ENCODE data around the gene CHRNA10. TPM values are rescaled to one million over a fixed set of nuclear protein-coding genes. Genes with fewer than 3 reads are reported as not detected.

Gene CHRNA10
- total and polyA plus RNA-seq, 2 of the 13 experiments (the other 11 are each of a cell fraction or from before 2014, with no cell fraction given) = 0.53 to 0.71 TPM

DNA sequence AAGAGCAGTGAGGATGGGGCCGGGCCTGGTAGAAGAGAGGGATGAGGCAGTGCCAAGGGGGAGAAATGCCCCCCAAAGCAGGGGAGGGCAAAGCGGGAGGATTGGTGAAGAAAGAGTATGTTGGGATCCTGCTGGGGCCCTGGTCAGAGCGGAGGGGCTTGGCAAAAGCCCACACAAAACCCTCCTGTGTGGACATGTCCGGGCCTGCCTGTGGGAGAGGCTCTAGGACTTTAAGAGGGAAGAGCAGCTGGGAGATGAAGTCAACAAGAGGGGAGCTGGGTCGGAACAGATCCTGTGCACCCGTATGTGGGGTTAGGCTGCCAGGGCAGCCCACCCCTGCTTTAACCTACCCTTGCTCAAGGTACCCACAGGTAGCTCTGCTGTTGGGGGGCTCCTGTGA, 55.2 kb downstream of the CHRNA10 start:
- BruUV-seq (replicated peaks) = no TSS peak
- Histone ChIP-seq H3K4me2 (ENCODE audit: low read depth, low read length) (no peak overlapping the region), H3K36me3 (replicated peaks in 1 of 2; ENCODE audit: control insufficient read depth in 1 of 2, insufficient read depth in 2 of 2, low read length in 2 of 2) (no peaks in the 10 kb centered on the region), H2AFZ (ENCODE audit: low read length) (no peak overlapping the region), H3K79me2 (ENCODE audit: insufficient read depth, low read length) (no peaks in the 10 kb centered on the region), H3K4me3 (replicated peaks in 1 of 3; ENCODE audit: insufficient read depth in 1 of 3, low read depth in 2 of 3, low read length in 3 of 3) (no peak overlapping the region), H3K9me3 (ENCODE audit: low read length) (no peaks in the 10 kb centered on the region), H3K27me3 (ENCODE audit: control insufficient read depth in 1 of 2, insufficient read depth in 2 of 2, low read length in 2 of 2) (peaks cover 0 to 10% of the 10 kb centered on the region in 2 experiments; a peak in 3 of 5 replicates), H3K27ac (ENCODE audit: extremely low read length, insufficient read depth, low read length) (no peak overlapping the region), H3K9ac (ENCODE audit: insufficient read depth, low read depth, low read length) (no peak overlapping the region), H3K4me1 (ENCODE audit: insufficient read depth, low read length) (no peaks in the 10 kb centered on the region), H4K20me1 (ENCODE audit: insufficient read depth, low read length) (no peaks in the 10 kb centered on the region)
- WGBS (ENCODE audit: low lambda C conversion rate) = 59% methylated on average over 6 of the region's 6 CpGs
- POLR2A ChIA-PET = no interaction called here
- ATAC-seq (no peak), DNase-seq (ENCODE audit: low spot score) (no peak), FAIRE-seq (no peak)
- intact Hi-C loops (cut with micrococcal nuclease; ENCODE audit: unreplicated experiment) = no loop called here
- in situ Hi-C loops (cut with HindIII; ENCODE audit: extremely low pct_ligation_motif_present, low pct_unique_long_range_greater_than_20kb) = no loop called here
- CTCF ChIA-PET (ENCODE audit: low intra/inter-chr PET ratio, low total read pairs) = no interaction called here
- TF ChIP-seq RFX1 (IDR thresholded peaks at IDR 0.05) (no peak), CBFB (CRISPR knock-in tag; IDR thresholded peaks at IDR 0.05) (no peak), ZNF234 (CRISPR knock-in tag; conservative IDR thresholded peaks at IDR 0.05) (no peak), HNRNPK (IDR thresholded peaks at IDR 0.05; ENCODE audit: low read depth, low read length, poor library complexity, severe bottlenecking) (no peak), SRSF1 (optimal IDR thresholded peaks at IDR 0.05; ENCODE audit: low read depth, low read length) (no peak), THYN1 (CRISPR knock-in tag; IDR thresholded peaks at IDR 0.05; ENCODE audit: borderline replicate concordance, low read depth) (no peak), CENPT (CRISPR knock-in tag; IDR thresholded peaks at IDR 0.05; ENCODE audit: low read depth) (no peak), MATR3 (CRISPR knock-in tag; IDR thresholded peaks at IDR 0.05) (no peak), ADNP (CRISPR knock-in tag; IDR thresholded peaks at IDR 0.05) (no peak), IKZF4 (CRISPR knock-in tag; IDR thresholded peaks at IDR 0.05; ENCODE audit: borderline replicate concordance, low read depth, not compliant biosample characterization) (no peak), TMF1 (CRISPR knock-in tag; IDR thresholded peaks at IDR 0.05; ENCODE audit: low read depth) (no peak), ZNF737 (CRISPR knock-in tag; IDR thresholded peaks at IDR 0.05; ENCODE audit: borderline replicate concordance) (no peak), DNMT1 (CRISPR knock-in tag; IDR thresholded peaks at IDR 0.05) (no peak)
- TF ChIP-seq, protein P1, sequence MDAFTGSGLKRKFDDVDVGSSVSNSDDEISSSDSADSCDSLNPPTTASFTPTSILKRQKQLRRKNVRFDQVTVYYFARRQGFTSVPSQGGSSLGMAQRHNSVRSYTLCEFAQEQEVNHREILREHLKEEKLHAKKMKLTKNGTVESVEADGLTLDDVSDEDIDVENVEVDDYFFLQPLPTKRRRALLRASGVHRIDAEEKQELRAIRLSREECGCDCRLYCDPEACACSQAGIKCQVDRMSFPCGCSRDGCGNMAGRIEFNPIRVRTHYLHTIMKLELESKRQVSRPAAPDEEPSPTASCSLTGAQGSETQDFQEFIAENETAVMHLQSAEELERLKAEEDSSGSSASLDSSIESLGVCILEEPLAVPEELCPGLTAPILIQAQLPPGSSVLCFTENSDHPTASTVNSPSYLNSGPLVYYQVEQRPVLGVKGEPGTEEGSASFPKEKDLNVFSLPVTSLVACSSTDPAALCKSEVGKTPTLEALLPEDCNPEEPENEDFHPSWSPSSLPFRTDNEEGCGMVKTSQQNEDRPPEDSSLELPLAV (CRISPR knock-in tag; conservative IDR thresholded peaks at IDR 0.05; ENCODE audit: low read depth) = no peak
- TF ChIP-seq, protein P2, sequence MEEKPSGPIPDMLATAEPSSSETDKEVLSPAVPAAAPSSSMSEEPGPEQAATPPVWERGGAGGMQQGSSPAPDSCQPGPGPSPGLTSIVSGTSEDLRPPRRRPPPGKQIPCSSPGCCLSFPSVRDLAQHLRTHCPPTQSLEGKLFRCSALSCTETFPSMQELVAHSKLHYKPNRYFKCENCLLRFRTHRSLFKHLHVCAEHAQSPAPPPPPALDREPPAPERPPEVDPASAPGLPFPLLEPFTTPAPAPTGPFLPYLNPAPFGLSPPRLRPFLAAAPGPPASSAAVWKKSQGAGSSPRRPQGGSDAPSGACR (CRISPR knock-in tag; IDR thresholded peaks at IDR 0.05) = no peak
- TF ChIP-seq, protein P3, sequence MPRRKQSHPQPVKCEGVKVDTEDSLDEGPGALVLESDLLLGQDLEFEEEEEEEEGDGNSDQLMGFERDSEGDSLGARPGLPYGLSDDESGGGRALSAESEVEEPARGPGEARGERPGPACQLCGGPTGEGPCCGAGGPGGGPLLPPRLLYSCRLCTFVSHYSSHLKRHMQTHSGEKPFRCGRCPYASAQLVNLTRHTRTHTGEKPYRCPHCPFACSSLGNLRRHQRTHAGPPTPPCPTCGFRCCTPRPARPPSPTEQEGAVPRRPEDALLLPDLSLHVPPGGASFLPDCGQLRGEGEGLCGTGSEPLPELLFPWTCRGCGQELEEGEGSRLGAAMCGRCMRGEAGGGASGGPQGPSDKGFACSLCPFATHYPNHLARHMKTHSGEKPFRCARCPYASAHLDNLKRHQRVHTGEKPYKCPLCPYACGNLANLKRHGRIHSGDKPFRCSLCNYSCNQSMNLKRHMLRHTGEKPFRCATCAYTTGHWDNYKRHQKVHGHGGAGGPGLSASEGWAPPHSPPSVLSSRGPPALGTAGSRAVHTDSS (CRISPR knock-in tag; conservative IDR thresholded peaks at IDR 0.05) = no peak
- TF ChIP-seq, protein P4, sequence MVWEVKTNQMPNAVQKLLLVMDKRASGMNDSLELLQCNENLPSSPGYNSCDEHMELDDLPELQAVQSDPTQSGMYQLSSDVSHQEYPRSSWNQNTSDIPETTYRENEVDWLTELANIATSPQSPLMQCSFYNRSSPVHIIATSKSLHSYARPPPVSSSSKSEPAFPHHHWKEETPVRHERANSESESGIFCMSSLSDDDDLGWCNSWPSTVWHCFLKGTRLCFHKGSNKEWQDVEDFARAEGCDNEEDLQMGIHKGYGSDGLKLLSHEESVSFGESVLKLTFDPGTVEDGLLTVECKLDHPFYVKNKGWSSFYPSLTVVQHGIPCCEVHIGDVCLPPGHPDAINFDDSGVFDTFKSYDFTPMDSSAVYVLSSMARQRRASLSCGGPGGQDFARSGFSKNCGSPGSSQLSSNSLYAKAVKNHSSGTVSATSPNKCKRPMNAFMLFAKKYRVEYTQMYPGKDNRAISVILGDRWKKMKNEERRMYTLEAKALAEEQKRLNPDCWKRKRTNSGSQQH (CRISPR knock-in tag; IDR thresholded peaks at IDR 0.05; ENCODE audit: low read depth) = no peak
